Measurements from ENCODE around the gene NOC3L.

The NOC3L gene

GRCh38 chr10:94308866-94309265 lies 53.9 kb downstream of the NOC3L start:
- peak; percentile 49 for DNase-seq (ENCODE audit: low read depth)
- no peak for TF ChIP-seq CTCF (conservative IDR thresholded peaks at IDR 0.05; ENCODE audit: control insufficient read depth, insufficient read depth, low read depth, low read length)
- H3K4me3 ChIP-seq (ENCODE audit: control insufficient read depth, low read depth, low read length): no peak overlapping the region

- TF ChIP-seq CTCF (conservative IDR thresholded peaks at IDR 0.05; ENCODE audit: control insufficient read depth, insufficient read depth, low read depth, low read length): no peak
- no peak for DNase-seq (ENCODE audit: low read depth)
- no peak overlapping the region for H3K4me3 ChIP-seq (ENCODE audit: control insufficient read depth, low read depth, low read length)
Observed at GRCh38 chr10:94307046-94307615, 55.6 kb downstream of the NOC3L start.

- no peak overlapping the region for H3K4me3 ChIP-seq (ENCODE audit: control insufficient read depth, low read depth, low read length)
- DNase-seq (ENCODE audit: low read depth): no peak
- no peak for TF ChIP-seq CTCF (conservative IDR thresholded peaks at IDR 0.05; ENCODE audit: control insufficient read depth, insufficient read depth, low read depth, low read length)
Observed at GRCh38 chr10:94303929-94304328, 58.8 kb downstream of the NOC3L start.

DNA sequence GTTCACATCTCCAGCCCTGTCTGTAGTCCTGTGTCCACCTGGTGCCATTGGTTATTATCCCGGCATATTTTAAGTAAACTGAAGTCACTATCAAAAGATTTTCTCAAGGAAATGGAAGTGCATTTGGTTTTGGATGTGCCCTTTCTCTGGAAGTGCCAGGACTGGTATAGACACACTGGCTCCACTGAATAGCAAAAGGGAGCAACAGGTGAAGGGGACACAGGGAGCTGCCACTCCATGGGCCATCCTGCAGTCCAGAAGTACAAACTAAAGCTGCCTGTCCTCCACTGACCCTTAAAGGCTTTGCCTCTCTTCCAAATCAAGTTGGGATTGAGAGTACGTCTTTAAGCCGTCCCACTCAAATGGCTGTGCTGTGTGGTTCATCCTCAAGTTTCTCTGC lies 62.7 kb downstream of the NOC3L start:
- DNase-seq (ENCODE audit: low read depth): no peak
- TF ChIP-seq CTCF (conservative IDR thresholded peaks at IDR 0.05; ENCODE audit: control insufficient read depth, insufficient read depth, low read depth, low read length): no peak
- H3K4me3 ChIP-seq (ENCODE audit: control insufficient read depth, low read depth, low read length): no peak overlapping the region

DNA sequence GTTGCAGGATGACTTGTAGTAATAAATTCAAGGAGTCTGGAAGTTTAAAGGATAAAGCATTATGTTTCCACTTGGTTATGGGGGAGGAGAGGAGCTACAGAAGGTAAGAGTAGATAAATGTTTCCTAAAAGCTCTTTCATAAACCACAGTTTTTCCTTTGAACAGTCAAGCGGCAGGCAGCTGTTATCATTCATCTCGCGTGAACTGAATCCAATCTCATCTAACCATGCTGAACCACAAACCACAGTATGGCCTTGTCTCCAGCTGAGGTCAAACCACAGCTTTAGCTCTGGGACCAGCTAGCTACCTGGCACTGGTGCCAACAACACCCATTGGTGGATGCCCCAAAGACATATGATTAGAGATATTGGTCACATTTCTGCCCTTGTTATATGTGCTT lies 63.3 kb downstream of the NOC3L start:
- no peak for TF ChIP-seq CTCF (conservative IDR thresholded peaks at IDR 0.05; ENCODE audit: control insufficient read depth, insufficient read depth, low read depth, low read length)
- peak; percentile 57 for DNase-seq (ENCODE audit: low read depth)

GRCh38 chr10:94294168-94294567 lies 68.6 kb downstream of the NOC3L start:
- H3K4me3 ChIP-seq (ENCODE audit: control insufficient read depth, low read depth, low read length): no peak overlapping the region
- DNase-seq (ENCODE audit: low read depth): no peak
- TF ChIP-seq CTCF (conservative IDR thresholded peaks at IDR 0.05; ENCODE audit: control insufficient read depth, insufficient read depth, low read depth, low read length): no peak

More for the DNA sequence above, 63.3 kb downstream of the NOC3L start:
- H3K4me3 ChIP-seq (ENCODE audit: control insufficient read depth, low read depth, low read length): no peak overlapping the region

GRCh38 chr10:94293354-94293753 lies 69.4 kb downstream of the NOC3L start:
- TF ChIP-seq CTCF (conservative IDR thresholded peaks at IDR 0.05; ENCODE audit: control insufficient read depth, insufficient read depth, low read depth, low read length): no peak
- peak; percentile 62 for DNase-seq (ENCODE audit: low read depth)
- no peak overlapping the region for H3K4me3 ChIP-seq (ENCODE audit: control insufficient read depth, low read depth, low read length)
